Activated CD8-positive, alpha-beta memory T cell treated with anti-CD3 and anti-CD28 coated beads, Interleukin-2, amount 50 U/mL, for 24 hours (primary cell): Measurements from ENCODE around the gene ZNF750.

Source experiments
- DNase-seq: peaks from one replicate; pipeline ENCODE4 v3.0.0-alpha.2; 2020; ENCODE audit errors: extremely low read depth

Gene ZNF750

DNA sequence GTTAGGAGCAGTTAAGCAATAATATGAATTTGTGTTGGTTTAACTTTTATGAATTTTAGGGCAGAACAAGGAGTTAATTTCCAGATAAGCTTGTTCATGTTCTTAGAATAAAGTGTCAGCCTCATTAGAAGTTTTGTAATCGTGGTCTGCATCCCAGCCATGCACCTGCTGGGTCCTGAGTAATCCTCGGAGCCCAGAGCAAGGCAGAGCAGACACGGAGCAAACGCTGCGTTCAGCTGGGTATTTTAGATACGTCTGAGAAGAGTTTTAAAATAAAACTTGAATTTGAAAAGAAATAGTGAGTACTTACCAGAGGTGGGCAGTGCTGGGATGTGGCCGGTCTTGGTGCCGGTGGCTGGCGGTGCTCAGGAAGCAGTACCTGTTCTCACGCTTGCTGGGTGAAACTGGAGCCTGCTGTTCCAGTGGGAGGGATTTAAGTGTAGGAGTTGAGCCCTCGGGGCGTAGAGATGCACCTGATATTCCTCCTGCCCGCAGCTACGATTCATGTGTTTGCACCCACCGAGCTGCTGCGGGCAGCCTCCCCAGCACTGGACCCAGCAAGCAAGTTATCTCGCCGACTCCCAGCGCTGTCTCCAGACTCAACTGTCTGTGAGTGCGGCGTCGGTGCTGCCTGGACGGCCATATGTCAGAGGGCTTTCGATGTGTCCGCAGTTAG lies at the start of gene ZNF750:
Gene ZNF750 (minus strand): TSS at position 406 of the 676 bp plus-strand sequence. CDS start 7,568 bp downstream, outside the sequence.
- no peak for DNase-seq

DNA sequence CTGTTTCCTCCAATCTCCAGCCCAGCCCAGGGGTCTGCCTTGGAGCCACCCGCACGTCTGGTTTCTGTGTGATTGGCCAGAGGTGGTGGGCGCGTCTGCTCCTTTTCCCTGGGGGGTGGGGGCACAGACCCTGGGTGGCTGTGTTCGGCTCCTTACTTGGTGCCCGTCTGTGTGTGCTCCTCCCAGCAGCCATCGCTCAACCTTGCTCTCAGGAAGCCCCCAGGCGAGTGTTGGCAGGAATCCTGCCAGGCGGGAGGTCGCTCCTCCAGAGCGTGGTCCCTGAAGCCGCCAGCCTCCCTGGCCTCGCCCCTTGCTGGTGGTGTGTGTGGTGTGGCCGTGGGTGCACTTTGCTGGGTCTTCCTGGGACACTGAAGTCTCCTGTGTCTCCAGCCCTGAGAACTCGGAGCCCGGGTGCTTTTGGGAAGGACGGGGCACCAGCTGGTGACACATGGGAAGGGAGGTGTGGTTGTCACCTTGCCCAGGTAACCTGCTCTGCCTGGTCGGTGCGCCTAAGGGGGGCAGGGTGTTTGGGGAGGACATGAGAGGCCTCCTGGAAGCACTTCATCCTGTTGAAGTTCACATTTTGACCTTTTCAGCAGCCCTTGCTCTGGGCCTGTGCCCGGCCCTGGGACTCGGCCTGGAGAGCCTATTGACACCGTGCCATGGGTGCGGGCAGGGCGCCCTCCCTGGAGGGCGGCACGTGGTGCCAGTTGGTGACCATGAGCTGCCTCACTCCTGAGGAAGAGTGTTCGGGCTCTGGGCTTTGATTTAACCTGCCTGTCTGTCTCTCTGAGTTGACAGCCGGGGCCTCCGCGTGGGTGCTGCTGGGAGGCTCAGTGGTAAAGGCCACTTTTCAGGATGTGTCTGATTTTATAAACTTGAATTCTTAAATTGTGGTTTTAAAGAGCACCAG lies 49.0 kb upstream of the ZNF750 start:
- no peak for DNase-seq

GRCh38 chr17:82887255-82888164 lies 47.7 kb upstream of the ZNF750 start:
- DNase-seq = no peak

DNA sequence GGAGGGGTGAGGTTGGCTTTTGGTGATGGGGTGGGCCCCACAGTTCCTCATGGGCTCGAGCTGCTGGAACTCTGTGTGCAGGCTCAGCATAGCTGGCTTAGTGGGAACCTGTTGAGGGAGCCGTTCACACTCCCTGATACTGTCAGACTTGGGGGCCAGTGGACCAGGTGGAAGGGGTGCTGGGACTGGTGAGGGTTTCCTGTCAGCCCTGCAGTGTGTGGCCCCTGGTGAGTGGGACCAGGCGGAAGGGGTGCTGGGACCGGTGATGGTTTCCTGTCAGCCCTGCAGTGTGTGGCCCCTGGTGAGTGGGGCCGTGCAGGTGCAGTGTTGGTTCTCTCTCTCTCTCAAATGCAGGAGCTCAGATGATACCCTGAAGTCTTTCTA lies 45.1 kb upstream of the ZNF750 start:
- DNase-seq = no peak

DNA sequence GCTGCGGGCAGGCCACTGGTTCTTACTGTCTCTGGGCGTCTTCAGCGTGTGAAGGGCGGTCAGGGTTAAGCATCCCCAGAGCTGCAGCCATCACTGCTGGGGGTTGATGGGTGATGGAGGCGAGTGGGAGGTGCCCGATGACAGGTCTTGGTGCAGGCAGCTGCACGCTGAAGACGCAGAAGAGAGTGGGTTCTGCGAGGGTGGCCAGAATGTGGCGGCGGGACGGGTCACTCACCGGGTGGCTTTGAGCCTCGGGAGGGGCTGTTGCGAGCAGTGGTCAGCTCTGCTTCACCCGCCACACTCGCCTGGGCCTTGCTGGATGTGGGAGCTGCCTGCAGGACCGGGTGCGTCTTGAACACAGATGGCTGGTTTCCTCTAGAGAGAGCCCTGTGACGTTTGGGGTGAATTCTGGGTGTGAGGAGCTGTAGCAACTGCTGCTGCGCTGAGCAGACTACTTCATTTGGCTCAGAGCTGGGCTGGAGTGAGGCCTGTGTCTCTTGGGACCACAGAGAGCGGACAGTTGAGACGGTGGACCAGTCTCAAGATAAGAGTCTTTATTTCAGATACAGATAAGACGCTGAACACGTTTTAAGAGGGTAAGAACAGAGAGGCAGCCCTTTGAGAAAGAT lies 44.6 kb upstream of the ZNF750 start:
- DNase-seq = no peak

DNA sequence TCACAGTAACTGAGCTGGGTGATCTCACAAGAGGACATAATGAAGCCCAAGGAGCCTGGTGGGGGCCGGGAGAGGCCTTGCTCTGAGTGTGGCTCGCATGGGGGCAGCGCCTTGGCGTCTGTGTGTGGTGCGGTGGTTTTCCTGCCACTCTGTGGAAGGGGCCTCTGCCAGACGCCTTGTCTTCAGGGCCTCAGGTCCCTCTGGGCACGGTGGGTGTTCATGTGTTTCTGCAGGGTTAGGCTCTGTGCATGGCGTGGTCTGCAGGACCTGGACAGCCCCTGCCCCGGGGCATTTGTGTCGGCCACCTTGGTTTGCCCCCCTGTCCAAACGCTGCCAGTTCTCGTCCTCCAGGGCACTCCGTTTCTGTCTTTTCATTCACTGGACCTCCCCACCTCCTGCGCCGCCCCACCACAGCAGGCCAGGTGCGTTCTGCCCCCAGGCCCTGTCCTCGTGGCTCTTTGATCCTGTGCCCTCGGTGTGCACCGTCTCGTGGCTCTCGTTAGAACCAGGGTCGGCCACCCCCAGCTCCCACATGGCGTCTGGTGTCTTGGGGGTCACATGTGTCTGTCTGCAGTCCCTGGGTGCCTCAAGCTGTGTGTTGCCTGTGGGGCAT lies 43.7 kb upstream of the ZNF750 start:
- DNase-seq = no peak

GRCh38 chr17:82882715-82883418 lies 43.0 kb upstream of the ZNF750 start:
- no peak for DNase-seq

- no peak for DNase-seq
These were observed 42.3 kb upstream of the ZNF750 start for GRCh38 chr17:82881900-82882714.

DNA sequence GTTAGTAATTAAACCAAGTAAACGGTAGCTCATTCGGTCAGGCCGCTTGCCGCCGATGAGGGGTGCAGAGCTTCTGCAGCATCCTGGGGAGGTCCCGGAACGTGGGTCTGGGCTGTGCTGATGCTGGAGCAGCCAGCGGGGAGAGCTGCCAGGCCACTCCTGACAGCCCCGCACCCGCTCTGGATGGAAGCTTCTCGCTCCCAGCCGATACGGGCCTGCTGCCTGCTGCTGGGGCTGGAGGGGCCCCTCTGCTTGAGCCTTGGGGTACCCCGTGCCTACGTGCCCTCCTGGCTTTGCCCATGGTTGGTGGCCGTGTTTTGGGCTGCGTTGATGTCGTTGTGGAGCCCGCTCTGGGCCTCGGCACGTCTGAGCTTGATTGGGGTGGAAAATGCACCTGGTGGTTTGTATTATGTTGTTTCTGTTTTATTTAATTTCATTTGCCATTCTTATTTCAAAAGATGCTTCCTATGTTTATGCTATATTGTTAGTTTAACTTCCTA lies 41.6 kb upstream of the ZNF750 start:
- no peak for DNase-seq

GRCh38 chr17:82880620-82881323 lies 41.0 kb upstream of the ZNF750 start:
- no peak for DNase-seq

DNA sequence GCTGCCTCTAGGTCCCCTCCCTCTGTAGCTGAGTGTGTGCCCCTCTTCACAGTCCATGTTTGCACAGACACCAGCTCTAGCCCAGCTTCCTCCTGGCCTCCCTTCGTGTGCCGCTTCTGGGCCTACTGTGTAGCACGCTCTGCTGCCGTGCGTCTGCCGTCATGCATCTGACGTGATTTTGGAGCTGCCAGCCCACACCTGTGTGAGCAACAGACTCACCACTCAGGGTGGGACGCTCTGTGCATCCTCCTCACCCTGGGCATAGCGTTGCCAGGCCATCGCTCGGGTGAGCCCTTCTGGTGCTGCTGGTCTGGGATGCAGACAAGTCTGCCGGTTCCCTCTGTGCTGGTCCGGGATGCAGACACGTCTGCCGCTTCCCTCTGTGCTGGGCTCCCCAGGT lies 39.4 kb upstream of the ZNF750 start:
- no peak for DNase-seq

- DNase-seq = no peak
These were observed 38.7 kb upstream of the ZNF750 start for GRCh38 chr17:82878527-82878926.

- DNase-seq = no peak
These were observed 37.0 kb upstream of the ZNF750 start for GRCh38 chr17:82876602-82877379.

DNA sequence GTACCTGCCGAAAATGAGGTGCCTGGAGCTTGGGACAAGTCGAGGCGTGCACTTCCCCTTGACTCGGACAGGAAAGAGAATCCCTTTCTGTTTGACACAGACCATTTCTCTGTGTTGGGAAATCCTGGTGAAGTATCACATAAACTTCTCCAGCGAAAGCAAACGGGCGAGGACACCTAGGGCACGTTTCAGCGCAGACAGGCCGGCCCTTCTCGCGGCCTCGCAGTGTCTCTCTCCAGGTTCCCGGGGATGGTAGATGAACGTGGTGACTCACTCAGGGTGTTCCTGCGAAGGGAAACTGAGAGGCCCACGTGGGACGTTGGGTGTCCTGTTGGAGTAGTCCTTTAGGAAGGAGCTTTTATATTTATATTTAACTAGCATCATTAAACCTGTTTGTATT lies 36.3 kb upstream of the ZNF750 start:
- DNase-seq = no peak

DNA sequence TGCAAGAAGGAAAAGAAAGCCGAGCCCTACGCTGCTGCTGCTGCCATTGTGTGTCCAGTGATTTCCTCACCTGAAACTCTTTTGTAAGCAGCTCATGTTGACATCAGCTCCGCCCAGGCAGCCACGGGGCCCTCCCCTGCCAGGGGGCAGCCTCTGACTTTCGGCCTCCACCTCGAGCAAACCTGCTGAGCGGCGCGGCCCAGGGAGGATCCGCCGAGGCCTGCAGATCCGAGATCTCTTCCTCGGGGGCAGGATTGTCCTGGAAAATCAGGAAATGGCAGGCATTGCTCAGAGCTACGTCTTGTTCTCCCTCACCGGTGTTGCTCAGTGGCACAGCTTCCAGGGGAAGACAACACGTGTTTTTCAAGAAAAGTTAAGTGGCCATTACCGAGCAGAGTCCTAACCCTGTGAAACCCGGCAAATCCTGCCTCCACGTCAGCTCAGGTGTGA lies 35.6 kb upstream of the ZNF750 start:
- no peak for DNase-seq

DNA sequence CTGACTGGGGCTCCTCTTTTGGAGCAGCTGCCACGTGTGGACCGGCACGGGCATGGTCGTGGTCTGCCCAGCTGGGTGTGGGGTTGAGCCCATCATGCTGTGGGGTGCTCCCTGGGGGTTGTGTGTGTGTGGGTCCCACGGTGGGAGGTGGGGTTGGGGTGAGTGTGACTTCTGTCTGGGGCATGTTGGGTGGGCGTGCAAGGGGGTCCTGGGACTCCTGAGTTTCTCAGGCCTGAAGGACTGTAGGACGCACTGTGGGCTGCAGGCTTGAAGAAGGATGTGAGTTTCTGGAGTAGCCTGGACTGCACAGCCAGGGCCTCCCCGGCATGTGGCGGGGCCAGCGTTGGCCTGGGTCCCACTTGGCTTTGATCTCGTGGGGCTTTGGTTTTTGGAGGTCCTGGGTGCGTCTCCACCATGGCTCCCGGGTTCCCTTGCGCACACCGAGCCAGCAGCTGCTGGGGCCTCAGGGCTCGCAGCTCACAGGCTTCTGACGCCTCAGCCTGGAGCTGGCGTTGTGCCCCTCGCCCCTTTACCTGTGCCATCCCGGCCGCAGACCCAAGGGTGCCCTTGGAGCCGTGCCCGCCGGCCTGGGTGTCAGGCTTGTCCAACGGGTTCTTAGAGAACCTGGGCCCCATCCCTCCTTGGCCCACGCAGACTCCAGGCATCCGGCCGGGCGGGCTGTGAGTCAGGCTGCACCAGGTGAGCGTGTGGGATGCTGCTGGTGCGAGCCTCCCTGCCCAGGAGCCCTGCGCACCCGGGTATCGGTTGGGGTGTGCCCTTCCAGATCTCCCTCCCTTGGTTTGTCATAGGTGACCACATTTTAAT lies 34.4 kb upstream of the ZNF750 start:
- DNase-seq = no peak

DNA sequence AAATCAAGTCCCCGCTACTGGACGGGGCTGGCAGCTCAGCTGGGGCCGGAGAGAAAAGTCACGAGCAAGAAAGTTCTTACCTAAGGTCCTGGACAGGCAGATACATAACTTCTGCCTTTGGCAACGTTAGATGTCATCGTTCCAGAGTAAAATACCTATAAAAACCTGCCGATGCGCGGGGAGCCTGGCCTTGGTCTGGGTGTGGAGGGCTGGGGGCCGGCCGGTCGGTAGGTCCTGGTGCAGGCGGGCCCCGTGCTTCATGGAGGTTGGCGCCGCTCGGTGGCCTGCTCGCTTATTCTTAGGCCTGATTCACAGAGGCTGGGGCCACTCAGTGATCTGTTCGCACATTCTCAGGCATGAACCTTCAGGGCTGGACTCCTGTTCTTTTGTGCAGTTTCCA lies 33.7 kb upstream of the ZNF750 start:
- DNase-seq = no peak
